ENCODE results near the gene MACROD1. TPM values are rescaled to one million over a fixed set of nuclear protein-coding genes. Genes with fewer than 3 reads are reported as not detected.

Gene MACROD1
- total RNA-seq, 1 donor from 2014 or later: 20.6 TPM

GRCh38 chr11:64083398-64084080 is 82.4 kb downstream of the MACROD1 start:
- peaks cover 5% of the 10 kb centered on the region for H3K4me1 Mint-ChIP-seq (ENCODE audit: low read depth)
- no peaks in the 10 kb centered on the region for H3K9me3 Mint-ChIP-seq (ENCODE audit: low read depth)
- H3K27me3 Mint-ChIP-seq (ENCODE audit: low read depth): peaks cover 9% of the 10 kb centered on the region
- DNase-seq (ENCODE audit: low spot score): no peak
- peaks cover 1% of the 10 kb centered on the region for H3K36me3 Mint-ChIP-seq (ENCODE audit: low read depth)
- TF ChIP-seq CTCF (IDR thresholded peaks at IDR 0.05): no peak
- H3K4me3 Mint-ChIP-seq (ENCODE audit: unreplicated experiment): no peak overlapping the region
- no peak overlapping the region for H3K27ac Mint-ChIP-seq (ENCODE audit: unreplicated experiment)

- DNase-seq (ENCODE audit: low spot score): no peak
- no peaks in the 10 kb centered on the region for H3K36me3 Mint-ChIP-seq (ENCODE audit: low read depth)
- no peak overlapping the region for H3K27ac Mint-ChIP-seq (ENCODE audit: unreplicated experiment)
- H3K9me3 Mint-ChIP-seq (ENCODE audit: low read depth): no peaks in the 10 kb centered on the region
- peaks cover 8% of the 10 kb centered on the region for H3K27me3 Mint-ChIP-seq (ENCODE audit: low read depth)
- H3K4me3 Mint-ChIP-seq (ENCODE audit: unreplicated experiment): no peak overlapping the region
- no peak for TF ChIP-seq CTCF (IDR thresholded peaks at IDR 0.05)
- peaks cover 5% of the 10 kb centered on the region for H3K4me1 Mint-ChIP-seq (ENCODE audit: low read depth)
Observed at GRCh38 chr11:64081745-64082442, 84.0 kb downstream of the MACROD1 start.

GRCh38 chr11:64080390-64080789 is 85.5 kb downstream of the MACROD1 start:
- Mint-ChIP-seq H3K4me1 (ENCODE audit: low read depth) (no peaks in the 10 kb centered on the region), H3K27me3 (ENCODE audit: low read depth) (peaks cover 9% of the 10 kb centered on the region), H3K27ac (ENCODE audit: unreplicated experiment) (no peak overlapping the region), H3K36me3 (ENCODE audit: low read depth) (no peaks in the 10 kb centered on the region), H3K9me3 (ENCODE audit: low read depth) (no peaks in the 10 kb centered on the region), H3K4me3 (ENCODE audit: unreplicated experiment) (no peak overlapping the region)
- DNase-seq (ENCODE audit: low spot score): no peak
- TF ChIP-seq CTCF (IDR thresholded peaks at IDR 0.05): no peak

GRCh38 chr11:64078905-64079304 is 87.0 kb downstream of the MACROD1 start:
- Mint-ChIP-seq H3K27me3 (ENCODE audit: low read depth) (peaks cover 9% of the 10 kb centered on the region), H3K4me3 (ENCODE audit: unreplicated experiment) (no peak overlapping the region), H3K27ac (ENCODE audit: unreplicated experiment) (no peak overlapping the region), H3K36me3 (ENCODE audit: low read depth) (no peaks in the 10 kb centered on the region), H3K4me1 (ENCODE audit: low read depth) (no peaks in the 10 kb centered on the region), H3K9me3 (ENCODE audit: low read depth) (no peaks in the 10 kb centered on the region)
- no peak for DNase-seq (ENCODE audit: low spot score)
- no peak for TF ChIP-seq CTCF (IDR thresholded peaks at IDR 0.05)

- peaks cover 9% of the 10 kb centered on the region for H3K27me3 Mint-ChIP-seq (ENCODE audit: low read depth)
- H3K4me3 Mint-ChIP-seq (ENCODE audit: unreplicated experiment): no peak overlapping the region
Observed at GRCh38 chr11:64078284-64078683, 87.6 kb downstream of the MACROD1 start.

More at GRCh38 chr11:64078284-64078683, 87.6 kb downstream of the MACROD1 start:
- no peak for TF ChIP-seq CTCF (IDR thresholded peaks at IDR 0.05)
- no peaks in the 10 kb centered on the region for H3K4me1 Mint-ChIP-seq (ENCODE audit: low read depth)
- no peak overlapping the region for H3K27ac Mint-ChIP-seq (ENCODE audit: unreplicated experiment)
- no peaks in the 10 kb centered on the region for H3K36me3 Mint-ChIP-seq (ENCODE audit: low read depth)
- H3K9me3 Mint-ChIP-seq (ENCODE audit: low read depth): no peaks in the 10 kb centered on the region
- no peak for DNase-seq (ENCODE audit: low spot score)

All from chondrocyte (in vitro differentiated cells).